GM19328 (cell line): Measurements from ENCODE around the gene FAM185A.
"Not testable (repeated sequence)": the region's sequence is repeated elsewhere in the genome, so short reads cannot be mapped to it uniquely, and the experiment has no call there.

Experiments
- ATAC-seq: cut with Tn5 transposase; IDR thresholded peaks from one replicate; pipeline ENCODE4 v1.9.1; 2021; ENCODE audit warnings: mild to moderate bottlenecking, moderate library complexity; ENCODE audit not compliant: unreplicated experiment

Gene FAM185A

GRCh38 chr7:102776217-102776616 is 27.4 kb downstream of the FAM185A start:
- not testable (repeated sequence) for ATAC-seq

- ATAC-seq = not testable (repeated sequence)
Observed at GRCh38 chr7:102778663-102779062, 29.9 kb downstream of the FAM185A start.

- not testable (repeated sequence) for ATAC-seq
Observed at GRCh38 chr7:102780926-102781325, 32.1 kb downstream of the FAM185A start.

- ATAC-seq = not testable (repeated sequence)
Observed at GRCh38 chr7:102788770-102789169, 40.0 kb downstream of the FAM185A start.

- not testable (repeated sequence) for ATAC-seq
Observed at GRCh38 chr7:102790364-102791100, 41.7 kb downstream of the FAM185A start.

GRCh38 chr7:102791367-102791766 is 42.6 kb downstream of the FAM185A start:
- not testable (repeated sequence) for ATAC-seq

GRCh38 chr7:102791831-102792230 is 43.0 kb downstream of the FAM185A start:
- ATAC-seq = not testable (repeated sequence)

- ATAC-seq = not testable (repeated sequence)
Observed at GRCh38 chr7:102794567-102794966, 45.8 kb downstream of the FAM185A start.

GRCh38 chr7:102795987-102796595 is 47.3 kb downstream of the FAM185A start:
- not testable (repeated sequence) for ATAC-seq

- no peak for ATAC-seq
Observed at GRCh38 chr7:102806613-102807012, 57.8 kb downstream of the FAM185A start.

- ATAC-seq = no peak
Observed at GRCh38 chr7:102810916-102811315, 62.1 kb downstream of the FAM185A start.

GRCh38 chr7:102811942-102812678 is 63.3 kb downstream of the FAM185A start:
- ATAC-seq = no peak

- no peak for ATAC-seq
Observed at GRCh38 chr7:102813191-102814024, 64.6 kb downstream of the FAM185A start.

GRCh38 chr7:102814025-102814471 is 65.2 kb downstream of the FAM185A start:
- ATAC-seq = no peak

GRCh38 chr7:102817616-102818573 is 69.1 kb downstream of the FAM185A start:
- ATAC-seq = no peak

GRCh38 chr7:102819151-102819550 is 70.4 kb downstream of the FAM185A start:
- no peak for ATAC-seq

- no peak for ATAC-seq
Observed at GRCh38 chr7:102821994-102822747, 73.4 kb downstream of the FAM185A start.

- no peak for ATAC-seq
Observed at GRCh38 chr7:102823390-102824119, 74.8 kb downstream of the FAM185A start.
